GM12891 (cell line): ENCODE data around the gene GTF2A2.

Source experiments
- PAX5 ChIP-seq: IDR thresholded peaks from 2 replicates; pipeline ENCODE4 v1.6.1; 2011; ENCODE audit warnings: low read length, moderate library complexity, mild to moderate bottlenecking; ENCODE audit not compliant: insufficient read depth, severe bottlenecking
- POLR2A ChIP-seq: IDR thresholded peaks from 2 replicates; pipeline ENCODE4 v1.6.1; 2011; ENCODE audit warnings: low read depth, low read length, control low read depth
- POLR2AphosphoS5 ChIP-seq: IDR thresholded peaks from 2 replicates; pipeline ENCODE4 v1.6.1; 2011; ENCODE audit warnings: low read depth, low read length, control low read depth
- SPI1 ChIP-seq: IDR thresholded peaks from 2 replicates; pipeline ENCODE4 v1.6.1; 2011; ENCODE audit warnings: low read depth, low read length, control low read depth
- TAF1 ChIP-seq: IDR thresholded peaks from 2 replicates; pipeline ENCODE4 v1.6.1; 2011; ENCODE audit warnings: low read depth, low read length, control low read depth

DNA sequence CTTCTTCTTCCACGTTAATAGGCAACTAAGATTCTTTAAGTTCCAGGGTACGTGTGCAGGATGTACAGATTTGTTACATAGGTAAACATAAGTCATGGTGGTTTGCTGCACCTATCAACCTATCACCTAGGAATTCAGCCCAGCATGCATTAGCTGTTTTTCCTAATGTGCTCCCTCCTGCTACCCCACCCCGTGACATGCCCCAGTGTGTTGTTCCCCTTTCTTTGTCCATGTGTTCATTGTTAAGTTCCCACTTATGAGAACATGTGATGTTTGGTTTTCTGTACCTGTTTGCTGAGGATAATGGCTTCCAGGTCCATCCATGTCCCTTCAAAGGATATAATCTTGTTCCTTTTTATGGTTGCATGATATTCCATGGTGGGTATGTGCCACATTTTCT is 21.1 kb downstream of the GTF2A2 start:
- TF ChIP-seq POLR2AphosphoS5 (no peak), POLR2A (no peak), TAF1 (no peak), PAX5 (no peak), SPI1 (no peak)
